Fibroblast of lung (primary cell): ENCODE measurements around the gene FOXC1.

Experiments used
- CTCF ChIP-seq, 2 donors: IDR thresholded peaks in 1 of 2; conservative IDR thresholded peaks in 1 of 2; 1 replicate in 1 of 2; 2 replicates in 1 of 2; pipeline ENCODE4 v1.5.1; 2011 to 2012; ENCODE audit warnings: low read length in 2 of 2, control low read depth in 1 of 2, inconsistent platforms in 1 of 2, low read depth in 1 of 2, mild to moderate bottlenecking in 1 of 2
- EZH2 ChIP-seq: IDR thresholded peaks from 2 replicates; pipeline ENCODE4 v1.5.1; 2012; ENCODE audit warnings: low read length, control low read depth, mild to moderate bottlenecking; ENCODE audit errors: missing control alignments

- TF ChIP-seq CTCF (conservative IDR thresholded peaks at IDR 0.05 in 1 of 2, IDR thresholded peaks at IDR 0.05 in 1 of 2; ENCODE audit: low read depth in 1 of 2, low read length in 2 of 2) (no peak), EZH2 (no peak)
Measured at GRCh38 chr6:1577146-1577680, 32.5 kb upstream of the FOXC1 start.
